Measurements from ENCODE around the gene EIF2AK3.
"Not testable (repeated sequence)": the region's sequence is repeated elsewhere in the genome, so short reads cannot be mapped to it uniquely, and the experiment has no call there.

Gene EIF2AK3
- 100 reads per million, percentile 83 among the genes with 10 or more reads in this experiment for total RNA-seq

DNA sequence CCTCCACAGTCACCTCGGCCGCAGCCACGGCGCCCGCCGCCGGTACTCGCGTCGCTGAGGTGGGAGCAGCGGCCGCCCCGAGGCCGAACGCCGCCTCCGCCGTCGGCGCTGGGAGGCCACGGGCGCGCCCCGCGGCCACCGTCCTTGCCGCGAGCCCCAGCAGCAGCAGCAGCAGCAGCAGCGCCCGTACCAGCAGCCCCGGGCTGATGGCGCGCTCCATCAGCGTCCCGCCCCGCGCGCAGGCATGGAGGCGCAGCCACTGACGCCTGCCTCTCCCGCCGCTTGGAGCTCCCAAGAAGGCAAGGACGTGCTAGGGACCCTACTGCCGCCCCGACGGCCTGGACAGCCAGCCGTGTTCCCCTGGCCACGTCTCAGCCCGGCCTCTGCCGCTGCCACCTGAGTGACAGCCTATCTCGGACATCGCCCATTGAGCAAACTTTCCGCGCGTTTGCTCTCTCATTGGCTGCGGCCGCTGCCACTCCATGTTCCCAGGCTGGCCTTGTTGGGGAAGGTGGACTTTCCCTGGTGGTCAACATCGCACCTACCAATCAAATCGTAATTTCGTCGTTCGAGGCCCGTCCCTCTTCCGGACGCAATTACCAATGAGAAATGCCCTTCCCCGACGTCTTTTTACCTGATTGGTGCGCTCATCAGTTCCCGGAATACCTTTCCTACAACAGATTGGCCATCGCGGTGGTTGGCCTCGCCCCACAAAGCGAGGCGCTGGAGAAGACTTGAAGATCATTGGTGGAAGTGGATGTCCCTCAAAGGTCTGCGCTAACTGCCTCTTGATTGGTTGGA is at the start of gene EIF2AK3:
TSS of gene EIF2AK3 (minus strand) at position 410 of the 801 bp plus-strand sequence. CDS start at position 220, 190 bp downstream.
- peak; percentile 96 for DNase-seq

DNA sequence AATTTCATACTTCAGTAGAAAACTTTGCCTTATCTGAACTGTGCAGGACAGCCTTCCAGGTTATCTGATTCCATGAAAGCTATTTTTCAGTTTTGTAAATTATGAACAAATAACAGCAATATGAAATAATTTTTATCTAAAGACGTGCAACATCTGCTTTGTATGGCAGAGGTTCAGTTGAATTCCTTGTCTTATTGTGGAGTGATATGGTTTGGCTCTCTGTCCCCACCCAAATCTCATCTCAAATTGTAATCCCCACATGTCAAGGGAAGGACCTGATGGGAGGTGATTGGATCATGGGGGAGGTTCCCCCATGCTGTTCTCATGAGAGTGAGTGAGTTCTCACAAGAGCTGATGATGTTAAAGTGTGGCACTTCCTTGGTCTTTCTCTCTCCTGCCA is 46.1 kb upstream of the EIF2AK3 start:
- no peak for DNase-seq

DNA sequence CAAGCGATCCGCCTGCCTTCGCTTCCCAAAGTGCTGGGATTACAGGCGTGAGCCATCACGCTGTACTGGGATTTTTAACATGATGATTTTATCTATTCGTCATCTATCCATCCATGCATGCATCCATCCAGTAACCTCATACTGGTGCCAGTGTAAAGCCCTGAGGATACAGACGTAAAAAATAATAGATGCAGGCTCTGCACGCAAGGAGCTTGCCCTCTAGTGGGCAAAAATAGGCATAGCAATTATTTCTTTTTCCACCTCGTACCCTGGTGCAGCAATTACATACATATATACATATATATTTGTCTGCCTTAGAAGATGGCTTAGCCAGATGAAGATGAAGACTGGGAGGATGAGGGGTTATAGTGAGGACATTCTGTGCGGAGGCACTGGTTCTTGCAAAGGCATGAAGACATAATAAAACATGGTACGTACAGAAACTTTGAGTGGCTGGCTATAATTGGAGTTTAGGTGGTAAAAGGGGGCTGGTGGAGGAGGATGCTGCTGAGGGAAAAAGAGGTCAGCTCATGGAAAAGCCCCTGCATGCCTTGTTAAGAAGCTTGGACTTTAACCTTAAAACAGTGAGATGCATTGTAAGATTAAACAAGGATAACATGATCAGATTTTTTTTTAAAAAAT is 44.6 kb upstream of the EIF2AK3 start:
- DNase-seq: no peak

DNA sequence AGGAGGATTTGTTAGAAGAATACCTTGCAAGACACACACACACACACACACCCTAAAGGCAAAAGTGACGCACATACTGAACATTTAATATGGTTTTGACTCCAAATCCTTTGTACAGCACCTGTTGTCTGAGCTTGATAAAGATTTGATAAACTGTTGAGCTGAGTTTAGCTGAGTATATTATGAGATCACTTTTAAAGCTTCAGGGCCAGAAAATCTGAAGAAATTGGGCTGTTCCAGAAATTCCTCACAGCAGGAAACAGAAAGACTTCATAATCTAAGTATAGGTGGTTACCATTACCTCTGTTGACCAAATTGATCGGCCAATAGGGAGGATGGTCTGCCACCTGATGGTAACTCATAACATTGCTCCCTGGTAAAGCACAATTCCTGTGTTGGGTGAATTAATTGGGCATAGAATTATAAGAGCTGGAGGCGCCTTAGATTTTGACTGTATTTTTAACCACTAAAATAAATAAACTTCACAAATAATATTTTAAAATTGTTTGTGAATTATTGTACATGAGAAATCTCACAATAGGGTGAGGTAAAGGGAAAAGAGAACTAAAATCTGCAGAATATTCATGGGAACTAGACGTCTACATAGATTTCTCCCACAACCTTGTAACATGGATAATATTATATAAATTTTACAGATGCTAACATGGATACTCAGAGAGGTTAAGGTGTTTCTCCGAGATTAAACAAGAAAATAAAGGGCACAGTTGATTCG is 42.4 kb upstream of the EIF2AK3 start:
- DNase-seq: no peak

DNA sequence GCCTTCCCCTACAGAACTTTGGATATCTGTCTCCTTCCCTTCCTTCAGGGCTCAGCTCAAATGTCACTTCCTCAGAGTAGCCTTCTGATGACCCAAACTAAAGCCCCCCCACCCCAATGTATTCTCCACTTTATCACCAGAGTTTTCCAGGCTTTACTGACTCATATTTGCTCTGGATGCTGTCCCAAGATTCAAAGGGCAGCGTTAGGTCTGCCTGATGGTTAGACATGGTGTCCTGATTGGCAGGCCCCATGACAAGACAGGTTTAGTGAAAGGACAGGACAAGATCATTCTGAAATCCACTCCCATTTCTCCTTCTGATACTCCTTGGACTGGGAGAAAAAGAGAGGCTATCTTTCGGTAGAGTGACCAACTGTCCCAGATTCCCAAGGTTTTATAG is 41.6 kb upstream of the EIF2AK3 start:
- DNase-seq: no peak

DNA sequence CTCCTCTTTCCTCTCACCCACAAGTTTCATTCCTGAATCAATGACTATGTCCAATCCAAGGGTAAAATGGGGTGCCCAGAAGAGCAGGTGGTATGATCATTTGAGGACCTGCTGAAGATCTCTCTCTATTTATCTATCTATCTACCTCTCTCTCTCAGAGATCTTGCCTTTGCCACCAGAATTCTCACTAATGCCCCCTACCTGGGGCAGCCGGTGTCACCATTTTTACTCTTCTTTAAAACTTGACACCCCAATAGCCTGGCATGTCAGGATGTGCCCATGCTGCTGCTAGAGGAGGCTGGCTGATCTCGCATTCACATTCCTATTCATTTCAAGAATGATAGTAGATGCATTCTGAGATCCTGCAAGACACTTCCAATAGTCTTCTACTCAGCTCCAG is 40.0 kb upstream of the EIF2AK3 start:
- DNase-seq: no peak

DNA sequence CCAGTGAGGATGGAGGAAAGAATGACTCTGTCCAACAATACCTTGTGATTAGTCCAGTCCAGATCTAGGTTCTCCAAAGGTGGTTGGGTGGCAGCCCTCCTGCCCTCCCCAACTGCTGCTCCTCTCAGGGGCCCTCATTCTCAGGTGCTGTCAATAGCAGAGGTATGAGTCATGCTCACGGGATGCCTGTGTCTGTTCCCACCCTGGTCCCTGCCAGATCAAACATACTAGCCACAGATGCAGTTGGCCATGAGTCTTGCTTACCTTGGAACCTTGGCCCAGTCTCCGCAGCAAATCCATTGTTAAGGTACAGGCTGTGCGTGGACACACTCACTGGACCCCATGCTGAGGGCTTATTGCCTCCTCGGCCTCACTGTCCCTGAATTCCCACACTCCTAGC is 39.3 kb upstream of the EIF2AK3 start:
- DNase-seq: no peak

DNA sequence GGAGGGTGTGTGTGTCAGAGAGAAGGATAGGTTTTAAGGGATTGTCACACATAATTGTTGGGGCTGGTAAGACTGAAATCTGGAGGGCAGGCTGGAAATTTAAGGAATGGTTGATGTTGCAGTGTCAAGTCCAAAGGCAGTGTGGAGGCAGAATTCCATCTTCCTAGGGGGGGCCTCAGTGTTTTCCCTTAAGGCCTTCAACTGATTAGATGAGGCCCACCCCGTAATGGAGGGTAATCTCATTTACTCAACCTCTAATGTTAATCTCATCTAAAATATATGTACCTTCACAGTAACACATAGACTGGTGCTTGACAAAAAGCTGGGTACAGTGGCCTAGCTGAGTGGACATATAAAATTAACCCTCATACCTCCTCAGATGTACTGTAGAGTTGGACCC is 33.4 kb upstream of the EIF2AK3 start:
- no peak for DNase-seq

DNA sequence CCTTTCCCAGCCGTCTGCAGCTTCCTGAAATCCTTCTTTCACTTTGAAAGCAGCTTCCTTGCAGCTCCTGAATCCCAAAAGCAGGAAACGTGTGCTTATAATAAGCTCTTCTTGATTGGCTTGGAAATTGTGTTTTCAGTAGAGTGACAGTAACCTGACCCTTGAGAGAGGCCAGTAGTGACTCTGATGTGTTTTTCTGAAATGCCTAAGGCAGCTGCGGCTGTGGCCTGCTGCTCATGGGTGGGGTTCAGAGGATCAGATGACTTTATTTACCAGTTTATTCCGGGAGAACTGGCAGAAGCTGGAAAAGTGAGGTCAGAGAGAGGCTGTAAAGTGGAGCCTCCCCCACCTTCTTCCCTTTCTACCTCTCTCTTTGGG is 32.3 kb upstream of the EIF2AK3 start:
- DNase-seq: no peak

DNA sequence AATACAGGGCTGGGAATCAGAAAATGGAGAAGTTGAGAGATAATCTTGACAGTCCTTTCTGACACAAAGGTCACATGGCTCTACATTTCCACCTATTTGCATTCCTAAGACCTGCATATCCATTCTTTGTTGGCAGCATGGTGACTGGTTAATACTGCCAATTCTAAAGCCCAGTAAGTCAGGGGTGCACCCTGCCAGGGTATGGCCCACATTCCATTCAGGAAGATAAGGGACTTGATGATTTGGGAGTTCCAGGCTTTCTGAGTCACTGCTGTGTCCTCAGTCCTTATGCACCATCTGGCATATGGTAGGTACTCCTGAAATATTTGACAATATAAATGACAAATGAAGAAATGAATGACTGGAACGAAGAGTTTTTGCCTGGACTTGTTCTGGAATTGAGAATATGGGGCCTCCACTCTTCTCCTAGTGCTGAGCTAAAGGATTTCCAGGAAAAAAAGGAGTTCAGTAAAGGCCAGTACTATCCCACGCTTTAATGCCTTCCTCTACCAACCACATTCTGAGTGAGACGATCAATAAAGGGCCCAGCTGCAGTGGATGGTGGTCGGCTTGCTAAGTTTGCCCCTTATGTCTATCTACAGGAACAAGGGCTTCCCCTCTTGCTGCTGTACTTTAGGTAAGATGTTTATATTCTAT is 31.7 kb upstream of the EIF2AK3 start:
- no peak for DNase-seq

DNA sequence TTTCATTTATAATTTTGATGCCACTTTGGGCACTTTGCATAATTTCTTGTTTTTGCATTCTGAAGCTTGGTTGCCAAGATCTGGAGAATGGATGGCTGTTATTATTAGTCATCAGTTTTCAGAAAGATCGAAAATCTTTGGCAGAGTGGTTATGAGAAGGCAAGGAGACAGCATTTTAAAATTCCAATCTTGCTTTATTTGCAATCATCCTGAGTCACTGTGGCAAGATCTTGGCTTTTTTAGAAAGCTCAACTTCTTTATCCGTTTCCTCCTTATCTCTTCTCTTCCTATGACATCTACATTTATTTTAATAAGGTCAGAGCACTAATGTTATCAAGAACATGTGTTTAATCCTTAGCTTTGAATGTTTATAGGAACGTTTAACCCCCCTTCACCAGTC is 31.1 kb upstream of the EIF2AK3 start:
- DNase-seq: no peak

DNA sequence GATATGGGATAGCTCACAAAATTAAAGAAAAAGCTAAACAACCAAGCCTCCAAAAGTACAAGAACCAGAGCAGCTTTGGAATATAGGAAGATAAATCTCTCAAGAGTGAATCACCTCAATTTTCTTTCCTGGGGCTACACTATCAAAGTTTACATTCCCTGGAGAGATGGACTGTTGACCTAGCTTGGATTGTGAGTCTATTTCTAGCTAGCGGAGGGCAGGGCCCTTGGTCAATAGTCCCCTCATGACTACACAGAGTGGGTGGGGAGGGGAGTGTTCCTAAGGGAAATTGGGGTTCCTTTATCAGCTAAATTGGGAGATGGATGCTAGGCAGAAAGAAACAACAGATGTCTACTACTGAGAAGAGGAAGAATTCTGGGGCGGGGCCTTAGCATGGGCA is 29.9 kb upstream of the EIF2AK3 start:
- no peak for DNase-seq

DNA sequence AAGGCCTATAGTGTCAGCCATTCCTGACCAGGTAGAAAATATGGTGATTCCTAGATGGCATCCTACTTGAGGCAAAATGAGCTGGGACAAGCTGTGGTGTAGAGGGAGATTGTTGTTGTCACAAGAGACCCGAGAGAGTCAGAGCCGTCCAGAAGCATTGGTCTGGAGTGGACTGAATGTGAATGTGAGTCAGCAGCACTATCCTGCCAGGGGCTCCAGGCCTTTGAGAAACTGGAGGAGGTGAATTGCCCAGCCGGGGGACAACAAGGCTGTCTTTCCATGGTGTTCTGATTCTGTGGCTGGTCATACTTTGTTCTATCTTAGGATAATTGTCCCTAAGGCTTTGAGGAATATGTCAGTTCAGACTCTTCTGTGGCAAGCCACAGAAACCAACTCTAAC is 29.4 kb upstream of the EIF2AK3 start:
- no peak for DNase-seq

DNA sequence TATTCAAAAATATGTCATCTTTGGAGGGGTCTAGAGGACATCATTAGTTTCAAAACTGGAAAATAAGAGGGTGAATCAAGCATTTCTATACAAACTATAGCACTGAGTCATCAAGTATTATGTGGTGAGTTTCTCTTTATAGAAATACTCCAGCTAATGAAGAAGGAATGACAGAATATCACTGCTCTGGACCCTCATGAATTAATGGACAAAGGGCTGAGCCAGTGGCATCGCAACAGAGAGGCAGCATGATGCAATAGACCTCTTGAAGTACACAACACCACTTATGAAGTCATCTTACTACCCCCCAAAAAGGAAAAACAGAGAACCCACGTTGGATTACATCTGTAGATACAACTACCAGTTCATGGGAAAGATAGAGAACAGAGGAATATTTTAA is 27.4 kb upstream of the EIF2AK3 start:
- no peak for DNase-seq

DNA sequence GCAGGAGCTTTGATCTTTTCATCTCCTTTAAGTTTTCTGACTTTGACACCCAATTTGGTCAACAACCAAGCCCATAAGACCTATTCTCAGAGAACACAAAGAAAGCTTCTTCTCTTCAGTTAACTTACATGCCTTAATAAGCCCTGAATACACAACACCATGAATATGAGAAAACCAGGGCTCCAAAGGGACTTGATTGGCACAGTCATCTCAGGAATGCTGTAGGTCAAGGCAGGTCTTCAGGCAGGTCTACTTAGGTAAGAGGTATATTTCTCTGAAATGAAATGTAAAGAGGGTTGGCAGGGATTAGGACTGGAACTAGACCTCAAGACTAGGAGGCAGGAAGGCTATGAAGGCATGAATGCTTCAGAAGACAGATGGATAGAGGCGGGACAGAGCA is 24.4 kb upstream of the EIF2AK3 start:
- DNase-seq: no peak

DNA sequence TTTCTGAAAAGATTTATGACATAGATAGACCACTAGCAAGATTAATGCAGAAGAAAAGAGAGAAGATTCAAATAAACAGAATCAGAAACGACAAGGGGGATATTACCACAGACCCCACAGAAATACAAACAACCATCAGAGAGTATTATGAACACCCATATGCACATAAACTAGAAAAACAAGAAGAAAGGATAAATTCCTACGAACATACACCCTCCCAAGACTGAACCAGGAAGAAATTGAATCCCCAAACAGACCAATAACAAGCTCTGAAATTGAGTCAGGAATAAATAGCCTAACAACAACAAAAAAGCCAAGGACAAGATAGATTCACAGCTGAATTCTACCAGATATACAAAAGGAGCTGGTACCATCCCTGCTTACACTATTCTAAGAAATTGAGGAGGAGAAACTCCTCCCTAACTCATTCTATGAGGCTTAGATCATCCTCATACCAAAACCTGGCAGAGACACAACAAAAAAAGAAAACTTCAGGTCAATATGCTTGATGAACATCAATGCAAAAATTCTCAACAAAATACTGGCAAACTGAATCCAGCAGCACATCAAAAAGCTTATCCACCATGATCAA is 18.1 kb upstream of the EIF2AK3 start:
- not testable (repeated sequence) for DNase-seq

DNA sequence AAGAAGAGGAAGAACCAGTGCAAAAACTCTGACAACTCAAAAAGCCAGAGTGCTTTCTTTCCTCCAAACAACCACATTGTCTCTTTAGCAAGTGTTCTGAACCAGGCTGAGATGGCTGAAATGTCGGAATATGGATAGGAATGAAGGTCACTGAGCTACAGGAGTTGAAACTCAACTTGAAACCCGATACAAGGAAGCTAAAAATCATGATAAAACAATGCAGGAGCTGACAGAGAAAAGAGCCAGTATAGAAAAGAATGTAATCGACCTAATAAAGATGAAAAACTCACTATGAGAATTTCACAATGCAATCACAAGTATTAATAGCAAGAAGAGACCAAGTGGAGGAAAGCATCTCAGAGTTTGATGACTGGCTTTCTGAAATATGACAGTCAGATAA is 15.0 kb upstream of the EIF2AK3 start:
- DNase-seq: no peak

DNA sequence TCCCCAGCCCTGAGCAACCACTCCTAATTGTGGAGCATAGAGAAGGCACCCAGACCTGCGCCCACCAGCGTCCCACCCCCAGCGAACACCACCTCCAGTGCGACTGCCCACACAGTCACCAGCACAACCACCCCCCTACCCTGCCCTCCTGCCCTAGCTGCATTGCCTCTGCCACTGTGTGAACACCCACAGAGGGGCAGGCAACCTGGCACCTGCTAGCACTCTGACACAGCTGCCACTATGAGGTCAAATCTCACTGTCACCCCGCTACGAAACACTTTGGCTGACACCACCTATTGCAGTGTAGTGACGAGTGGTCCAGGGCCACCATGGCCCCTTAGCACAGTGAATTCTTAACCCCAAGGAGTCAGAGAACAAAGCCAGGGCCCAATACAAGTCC is 14.1 kb upstream of the EIF2AK3 start:
- no peak for DNase-seq

DNA sequence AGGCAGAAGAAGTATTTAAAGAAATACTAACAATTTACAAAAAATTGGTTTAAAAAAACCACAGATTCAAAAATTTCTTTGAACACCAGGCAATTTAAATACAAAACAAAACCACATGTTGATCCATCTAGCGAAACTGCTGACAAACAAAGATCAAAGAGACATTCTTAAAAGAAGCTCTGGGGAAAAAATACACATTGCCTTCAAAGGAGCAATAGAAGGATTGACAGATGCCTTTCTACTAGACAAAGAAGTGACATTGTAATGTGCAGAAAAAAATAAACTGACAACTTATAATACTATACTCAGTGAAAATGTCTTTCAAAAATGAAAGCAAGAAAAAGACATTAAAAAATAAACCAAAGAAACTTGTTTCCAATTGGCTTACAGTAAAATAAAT is 12.6 kb upstream of the EIF2AK3 start:
- DNase-seq: no peak

DNA sequence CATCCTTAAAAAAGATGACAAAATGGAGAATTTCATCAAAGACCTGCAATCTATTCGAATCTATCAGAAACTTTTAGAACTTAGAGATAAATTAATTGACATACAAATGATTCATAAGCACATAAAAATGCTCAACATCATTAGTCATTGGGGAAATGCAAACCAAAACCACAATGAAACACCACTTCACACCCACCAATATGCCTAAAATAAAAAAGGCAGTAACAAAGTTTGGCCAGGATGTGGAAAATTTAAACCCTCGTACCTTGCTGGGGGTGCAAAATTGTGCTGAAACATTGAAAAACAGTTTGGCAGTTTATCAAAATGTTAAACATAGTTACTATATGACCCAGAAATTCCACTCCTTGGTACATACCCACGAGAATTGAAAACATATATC is 11.5 kb upstream of the EIF2AK3 start:
- no peak for DNase-seq

DNA sequence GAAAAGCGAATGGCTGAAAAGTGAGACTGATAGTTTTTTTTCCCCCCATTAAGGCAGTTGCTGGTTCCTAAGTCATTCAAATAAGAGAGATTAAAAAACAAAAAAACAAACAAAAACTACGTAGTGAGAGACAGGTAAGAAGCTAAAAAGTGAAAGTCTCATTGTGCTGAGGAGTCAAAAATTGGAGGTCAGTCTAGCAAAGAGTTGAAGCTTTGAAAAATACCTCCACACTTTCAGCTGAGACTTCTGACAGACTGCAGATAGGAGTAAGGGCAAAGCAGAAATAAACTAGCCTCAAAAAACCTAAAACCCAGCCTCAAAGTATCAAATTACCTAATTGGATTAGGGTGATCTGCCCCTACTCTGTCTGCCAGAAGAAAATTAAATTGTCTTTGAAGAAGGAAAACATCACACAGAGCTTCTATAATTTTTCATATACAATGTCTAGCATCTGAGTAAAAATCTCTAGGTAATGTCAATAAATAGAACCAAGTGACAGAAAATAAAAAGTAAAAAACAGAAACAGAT is 10.9 kb upstream of the EIF2AK3 start:
- DNase-seq: no peak

DNA sequence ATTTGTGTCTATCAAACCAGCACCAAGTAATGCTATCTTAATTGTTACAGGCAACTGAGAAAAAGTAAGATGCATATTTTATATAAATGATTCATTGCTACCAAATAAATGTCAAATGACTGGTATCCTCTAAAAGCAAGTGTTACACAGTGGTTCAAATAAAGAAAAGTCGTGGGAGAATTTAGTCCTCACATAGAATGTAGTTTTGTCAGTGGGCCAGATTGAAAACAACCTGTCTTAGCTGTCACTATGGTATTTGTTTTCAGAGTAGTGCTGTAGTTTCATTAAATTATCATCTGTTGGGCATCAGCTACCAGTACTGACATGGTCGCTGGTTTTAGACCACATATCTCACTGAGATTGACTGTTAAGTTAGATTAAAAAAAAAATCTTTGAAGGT is 10.2 kb upstream of the EIF2AK3 start:
- DNase-seq: no peak

DNA sequence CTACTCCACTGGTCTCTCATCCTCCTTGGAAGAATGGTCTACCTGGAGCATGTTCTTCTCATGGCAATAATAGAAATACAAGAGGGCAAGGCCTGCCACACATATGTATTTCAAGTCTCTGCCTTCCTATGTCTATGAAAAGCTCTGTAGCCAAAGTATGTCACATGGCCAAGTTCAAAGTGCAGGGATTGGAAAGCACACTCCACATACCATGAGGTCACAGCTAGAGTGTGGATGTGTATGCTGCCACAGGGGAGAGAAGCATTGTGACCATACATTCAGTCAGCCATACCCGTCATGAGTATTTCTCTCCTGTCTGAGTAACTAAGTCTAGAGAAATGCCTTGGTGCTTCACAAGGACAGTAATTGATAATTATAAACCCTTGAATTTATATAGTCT is 8.8 kb upstream of the EIF2AK3 start:
- DNase-seq: no peak

All from effector CD4-positive, alpha-beta T cell (primary cell).